OCI-LY1 (cell line): Measurements from ENCODE around the gene TMEM40.
"Not testable (repeated sequence)": the region's sequence is repeated elsewhere in the genome, so short reads cannot be mapped to it uniquely, and the experiment has no call there.

Source experiments
- H2AFZ ChIP-seq: fragments of 200-600 bp; sonication (generic), shearing (Covaris generic); 2 replicates; pipeline ENCODE4 v1.6.0; 2014; ENCODE audit warnings: antibody characterized with exemption, mild to moderate bottlenecking, low read length
- H3F3A ChIP-seq: fragments of 200-600 bp; sonication (generic), shearing (Covaris generic); 2 replicates; pipeline ENCODE4 v1.6.0; 2014; ENCODE audit warnings: mild to moderate bottlenecking, antibody characterized with exemption, low read length, moderate library complexity; ENCODE audit not compliant: insufficient read depth
- H3K27ac ChIP-seq: fragments of 200-600 bp; sonication (generic); 2 replicates; pipeline ENCODE4 v1.5.1; 2014; ENCODE audit warnings: low read length, mixed run types, mild to moderate bottlenecking, low read depth; ENCODE audit not compliant: poor library complexity, severe bottlenecking
- H3K27me3 ChIP-seq: fragments of 200-600 bp; sonication (generic); 2 replicates; pipeline ENCODE4 v1.6.0; 2014; ENCODE audit warnings: antibody characterized with exemption, mild to moderate bottlenecking, low read length, moderate library complexity; ENCODE audit not compliant: insufficient read depth
- H3K36me3 ChIP-seq: fragments of 200-600 bp; sonication (generic); 2 replicates; pipeline ENCODE4 v1.6.1; 2014; ENCODE audit warnings: mild to moderate bottlenecking, antibody characterized with exemption, low read length, moderate library complexity, mixed read lengths; ENCODE audit not compliant: insufficient read depth
- H3K4me1 ChIP-seq: fragments of 200-600 bp; sonication (generic); 2 replicates; pipeline ENCODE4 v1.5.1; 2014; ENCODE audit warnings: mild to moderate bottlenecking, low read length, moderate library complexity; ENCODE audit not compliant: insufficient read depth, severe bottlenecking
- H3K4me2 ChIP-seq: fragments of 200-600 bp; sonication (generic), shearing (Covaris generic); 2 replicates; pipeline ENCODE4 v1.6.1; 2014; ENCODE audit warnings: low read length
- H3K4me3 ChIP-seq: fragments of 200-600 bp; sonication (generic); 2 replicates; pipeline ENCODE4 v1.5.1; 2014; ENCODE audit warnings: low read length, low read depth, mild to moderate bottlenecking, mixed read lengths; ENCODE audit not compliant: poor library complexity, severe bottlenecking
- H3K79me2 ChIP-seq: fragments of 200-600 bp; shearing (Covaris generic); 2 replicates; pipeline ENCODE4 v1.6.1; 2016; ENCODE audit warnings: mixed run types, low read length, mixed read lengths; ENCODE audit not compliant: insufficient read depth
- H3K9ac ChIP-seq: fragments of 200-600 bp; sonication (generic), shearing (Covaris generic); 2 replicates; pipeline ENCODE4 v1.6.1; 2014; ENCODE audit warnings: mild to moderate bottlenecking, low read length, mixed read lengths
- H3K9me2 ChIP-seq: fragments of 200-600 bp; sonication (generic), shearing (Covaris generic); 2 replicates; pipeline ENCODE4 v1.6.1; 2014; ENCODE audit warnings: low read depth, mild to moderate bottlenecking, low read length, mixed read lengths
- H3K9me3 ChIP-seq: fragments of 200-600 bp; shearing (Covaris generic); 2 replicates; pipeline ENCODE4 v1.6.1; 2014; ENCODE audit warnings: low read length, mixed read lengths
- H4K20me1 ChIP-seq: fragments of 200-600 bp; sonication (generic), shearing (Covaris generic); 2 replicates; pipeline ENCODE4 v1.6.0; 2016; ENCODE audit warnings: mild to moderate bottlenecking, low read length; ENCODE audit not compliant: insufficient read depth
- CTCF ChIP-seq: fragments of 200-600 bp; sonication (generic), shearing (Covaris generic); IDR thresholded peaks from 2 replicates; pipeline ENCODE4 v1.5.1; 2017; ENCODE audit warnings: mild to moderate bottlenecking, antibody characterized with exemption, low read length, moderate library complexity, mixed read lengths
- EZH2 ChIP-seq: fragments of 200-600 bp; sonication (generic), shearing (Covaris generic); IDR thresholded peaks from 2 replicates; pipeline ENCODE4 v1.8.0; 2017; ENCODE audit warnings: borderline replicate concordance, mixed run types, mild to moderate bottlenecking, antibody characterized with exemption, low read length, moderate library complexity, mixed read lengths

Gene TMEM40

DNA sequence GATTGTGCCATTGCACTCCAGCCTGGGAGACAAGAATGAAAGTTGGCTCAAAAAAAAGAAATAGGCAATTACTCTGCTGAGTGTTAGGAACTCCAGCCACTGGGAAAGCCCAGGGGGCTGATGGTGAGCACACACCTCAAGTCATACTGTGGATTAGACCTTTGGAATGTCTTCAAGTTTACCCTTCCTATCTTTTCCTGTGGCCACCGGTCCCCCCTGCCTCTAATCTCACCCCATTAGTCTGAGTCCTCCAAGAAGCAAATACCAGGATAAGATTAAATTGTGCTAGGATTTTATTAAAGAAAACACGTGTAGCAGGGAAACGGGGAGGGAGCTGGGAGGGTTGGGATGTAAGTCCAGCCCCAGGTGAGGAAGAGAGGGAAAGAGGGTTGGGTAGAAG is 31.6 kb downstream of the TMEM40 start:
- TF ChIP-seq CTCF (no peak), EZH2 (no peak)
- no peaks in the 10 kb centered on the region for H4K20me1 ChIP-seq

DNA sequence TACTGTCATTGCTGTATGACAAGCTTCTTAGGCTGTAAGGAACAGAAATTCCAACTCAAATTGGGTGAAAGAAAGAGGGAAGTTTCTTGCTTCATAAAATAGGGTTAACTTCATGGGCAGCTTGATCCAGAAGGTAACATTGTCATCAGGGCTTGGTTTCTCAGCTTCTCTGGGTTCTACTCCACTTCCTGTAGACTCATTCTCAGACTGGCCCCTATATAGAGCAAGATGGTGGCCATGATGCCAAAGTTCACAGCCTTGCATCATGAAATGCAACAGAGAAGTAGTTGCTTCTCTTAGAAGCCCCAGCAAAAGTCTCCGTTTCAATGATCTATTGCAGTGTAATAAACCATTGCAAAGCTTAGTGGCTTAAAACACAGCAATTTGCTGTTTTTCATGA is 33.6 kb downstream of the TMEM40 start:
- Histone ChIP-seq H3K4me3 (no peak overlapping the region), H3K79me2 (no peaks in the 10 kb centered on the region), H3K4me2 (no peak overlapping the region), H3K9me3 (no peaks in the 10 kb centered on the region), H3K9ac (no peak overlapping the region), H2AFZ (no peak overlapping the region), H3K27me3 (no peaks in the 10 kb centered on the region; the same call in 1 of the 2 replicates), H3K4me1 (no peaks in the 10 kb centered on the region), H3K27ac (no peak overlapping the region), H3F3A (no peaks in the 10 kb centered on the region), H3K36me3 (no peaks in the 10 kb centered on the region), H4K20me1 (no peaks in the 10 kb centered on the region), H3K9me2 (no peaks in the 10 kb centered on the region)
- TF ChIP-seq EZH2 (no peak), CTCF (no peak)

More for the DNA sequence above, 31.6 kb downstream of the TMEM40 start:
- H3K36me3 ChIP-seq, result no peaks in the 10 kb centered on the region
- no peaks in the 10 kb centered on the region; the same call in 1 of the 2 replicates for H3K27me3 ChIP-seq
- H3K9me3 ChIP-seq, result no peaks in the 10 kb centered on the region
- H3K27ac ChIP-seq, result no peak overlapping the region
- H3K9me2 ChIP-seq, result no peaks in the 10 kb centered on the region
- H3K4me3 ChIP-seq, result no peak overlapping the region
- no peaks in the 10 kb centered on the region for H3K79me2 ChIP-seq
- no peak overlapping the region for H3K9ac ChIP-seq
- H3F3A ChIP-seq, result no peaks in the 10 kb centered on the region
- no peak overlapping the region for H3K4me2 ChIP-seq
- no peaks in the 10 kb centered on the region for H3K4me1 ChIP-seq
- H2AFZ ChIP-seq, result no peak overlapping the region

GRCh38 chr3:12724794-12725193 is 34.3 kb downstream of the TMEM40 start:
- no peak overlapping the region for H3K4me2 ChIP-seq
- H3K36me3 ChIP-seq, result no peaks in the 10 kb centered on the region
- no peaks in the 10 kb centered on the region for H3K79me2 ChIP-seq
- no peaks in the 10 kb centered on the region for H3K4me1 ChIP-seq
- no peaks in the 10 kb centered on the region for H3K9me3 ChIP-seq
- no peak overlapping the region for H3K4me3 ChIP-seq
- no peaks in the 10 kb centered on the region for H3F3A ChIP-seq
- H3K9ac ChIP-seq, result no peak overlapping the region
- H4K20me1 ChIP-seq, result no peaks in the 10 kb centered on the region
- TF ChIP-seq EZH2, result no peak
- TF ChIP-seq CTCF, result no peak
- H3K27ac ChIP-seq, result no peak overlapping the region
- no peaks in the 10 kb centered on the region for H3K9me2 ChIP-seq
- no peak overlapping the region for H2AFZ ChIP-seq
- no peaks in the 10 kb centered on the region; the same call in 1 of the 2 replicates for H3K27me3 ChIP-seq

DNA sequence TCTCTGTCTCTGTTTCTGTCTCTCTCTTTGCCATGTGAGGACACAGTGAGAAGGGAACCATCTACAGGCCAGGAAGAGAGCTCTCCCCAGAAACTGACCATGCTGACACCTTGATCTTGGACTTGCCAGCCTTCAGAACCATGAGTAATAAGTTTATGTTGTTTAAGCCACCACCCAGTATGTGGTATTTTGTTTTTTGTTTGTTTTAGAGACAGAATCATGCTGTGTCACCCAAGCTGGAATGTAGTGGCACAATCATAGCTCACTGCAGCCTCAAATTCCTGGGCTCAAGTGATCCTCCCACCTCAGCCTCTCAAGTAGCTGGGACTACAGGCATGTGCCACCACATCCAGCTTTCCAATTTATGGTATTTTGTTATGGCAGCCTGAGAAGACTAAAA is 35.7 kb downstream of the TMEM40 start:
- not testable (repeated sequence) for H3K79me2 ChIP-seq, H4K20me1 ChIP-seq, H3K36me3 ChIP-seq, H3K4me1 ChIP-seq, H3K4me3 ChIP-seq, H3K9me2 ChIP-seq, H3K4me2 ChIP-seq, H3K9me3 ChIP-seq, H2AFZ ChIP-seq, H3K27me3 ChIP-seq, H3K9ac ChIP-seq, H3K27ac ChIP-seq, H3F3A ChIP-seq
